OCI-M2 (cell line): ENCODE measurements around the gene ISLR.

Experiments used
- DNase-seq: peaks from one replicate; lab custom pipeline; 2025; ENCODE audit not compliant: unreplicated experiment; lab: John Stamatoyannopoulos, UW

Gene ISLR

DNA sequence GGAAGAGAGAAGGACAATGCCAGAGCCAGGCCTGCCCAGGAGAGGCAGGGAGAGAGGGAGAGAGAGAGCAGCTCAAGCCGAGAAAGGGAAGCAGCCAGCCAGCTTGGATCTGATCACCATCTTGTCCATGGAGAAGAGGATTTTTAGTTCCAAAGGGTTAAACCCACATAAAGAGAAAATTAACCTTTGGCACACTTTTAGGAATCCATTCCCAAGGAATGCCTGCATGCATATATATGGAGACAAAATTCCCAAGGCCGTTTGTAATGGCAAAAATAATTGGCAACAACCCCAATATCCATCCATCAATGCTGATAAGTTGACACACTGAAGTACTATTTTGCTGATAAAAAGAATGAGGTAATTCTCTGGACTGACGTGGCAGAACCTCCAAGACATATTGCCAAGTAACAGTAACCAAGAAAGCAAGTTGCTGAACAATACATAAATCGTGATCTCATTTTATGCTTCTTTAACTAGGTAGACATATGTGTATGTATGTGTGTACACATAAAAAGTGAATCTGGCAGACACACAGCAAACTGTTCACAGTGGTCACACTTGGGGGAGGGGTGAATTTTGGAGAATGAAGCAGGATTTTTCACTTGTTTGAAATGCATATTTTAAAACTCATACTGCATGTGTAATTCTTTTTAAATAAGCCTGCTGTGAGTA lies 36.6 kb downstream of the ISLR start:
- DNase-seq = no peak

GRCh38 chr15:74210729-74211128 lies 37.2 kb downstream of the ISLR start:
- DNase-seq = no peak

DNA sequence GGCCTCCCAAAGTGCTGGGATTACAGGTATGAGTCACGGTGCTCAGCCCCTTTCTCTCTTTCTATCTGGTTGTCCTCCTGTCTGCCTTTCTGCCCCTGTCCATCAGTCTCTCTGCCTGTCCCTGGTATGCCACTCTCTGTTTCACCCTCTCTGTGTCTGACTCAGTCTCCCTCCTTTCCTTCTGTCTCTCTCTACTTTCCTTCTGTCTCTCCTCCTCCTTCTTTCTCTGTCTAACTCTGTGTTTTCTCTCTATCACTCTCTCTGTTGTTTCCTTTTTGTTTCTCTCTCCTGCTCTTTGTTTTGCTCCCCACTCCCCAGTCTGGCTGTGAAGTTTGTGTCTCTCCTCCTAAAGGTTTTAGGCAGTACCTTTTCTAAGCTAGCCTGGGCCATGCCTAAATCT lies 38.1 kb downstream of the ISLR start:
- no peak for DNase-seq

GRCh38 chr15:74212494-74212893 lies 39.0 kb downstream of the ISLR start:
- DNase-seq = no peak

- DNase-seq = no peak
Observed at GRCh38 chr15:74213858-74214284, 40.4 kb downstream of the ISLR start.

DNA sequence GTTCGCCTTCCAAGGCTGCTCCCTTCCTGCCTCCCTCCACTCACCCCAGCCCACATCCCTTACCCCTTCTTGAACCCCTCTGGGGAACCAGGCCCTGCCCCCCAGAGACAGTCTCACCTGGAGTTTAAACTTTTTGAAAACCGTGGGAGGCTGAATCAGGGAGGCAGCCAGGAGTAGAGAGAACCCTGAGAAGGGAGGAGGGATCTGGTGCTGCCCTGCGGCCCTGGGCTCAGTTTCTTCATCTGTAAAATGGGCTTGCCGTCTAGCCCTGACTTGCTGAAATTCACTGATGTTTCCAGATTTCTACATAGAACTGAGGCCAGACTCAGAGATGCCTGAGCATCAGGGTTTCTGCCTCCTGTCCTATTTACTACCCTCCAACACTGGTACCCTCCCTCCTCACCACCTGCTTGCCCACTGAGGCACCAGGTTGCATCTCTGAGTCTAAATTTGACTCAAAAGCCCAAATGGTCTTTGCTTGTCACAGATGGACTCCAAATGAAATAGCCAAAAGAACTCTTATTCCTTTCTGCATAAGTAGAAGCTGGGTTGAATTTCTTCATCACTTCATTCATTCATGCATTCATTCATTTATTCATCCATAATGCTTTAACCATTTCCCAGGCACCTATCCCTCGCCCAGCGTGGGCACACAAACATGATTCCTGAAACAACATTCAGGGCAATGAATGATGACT lies 41.0 kb downstream of the ISLR start:
- DNase-seq = no peak

DNA sequence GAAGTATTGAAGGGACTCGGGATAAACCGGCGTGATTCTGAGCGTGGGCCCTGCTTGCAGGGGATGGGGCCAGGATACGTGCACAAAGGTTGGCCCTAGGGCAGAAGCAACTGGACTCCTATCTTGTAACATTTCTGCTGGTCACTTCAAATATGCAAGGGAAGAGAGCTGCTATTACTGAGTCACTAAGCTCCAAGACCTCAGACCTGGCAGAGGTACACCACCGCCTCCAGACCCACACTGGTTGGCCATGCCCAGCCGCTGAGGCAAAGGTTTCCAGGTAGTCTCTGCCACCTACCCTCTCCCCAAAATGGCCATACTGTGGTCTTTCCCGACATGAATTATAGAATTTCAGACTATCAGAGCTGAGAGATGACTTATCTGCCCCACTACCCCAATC lies 42.4 kb downstream of the ISLR start:
- DNase-seq = no peak

- DNase-seq = no peak
Observed at GRCh38 chr15:74216949-74217348, 43.4 kb downstream of the ISLR start.

DNA sequence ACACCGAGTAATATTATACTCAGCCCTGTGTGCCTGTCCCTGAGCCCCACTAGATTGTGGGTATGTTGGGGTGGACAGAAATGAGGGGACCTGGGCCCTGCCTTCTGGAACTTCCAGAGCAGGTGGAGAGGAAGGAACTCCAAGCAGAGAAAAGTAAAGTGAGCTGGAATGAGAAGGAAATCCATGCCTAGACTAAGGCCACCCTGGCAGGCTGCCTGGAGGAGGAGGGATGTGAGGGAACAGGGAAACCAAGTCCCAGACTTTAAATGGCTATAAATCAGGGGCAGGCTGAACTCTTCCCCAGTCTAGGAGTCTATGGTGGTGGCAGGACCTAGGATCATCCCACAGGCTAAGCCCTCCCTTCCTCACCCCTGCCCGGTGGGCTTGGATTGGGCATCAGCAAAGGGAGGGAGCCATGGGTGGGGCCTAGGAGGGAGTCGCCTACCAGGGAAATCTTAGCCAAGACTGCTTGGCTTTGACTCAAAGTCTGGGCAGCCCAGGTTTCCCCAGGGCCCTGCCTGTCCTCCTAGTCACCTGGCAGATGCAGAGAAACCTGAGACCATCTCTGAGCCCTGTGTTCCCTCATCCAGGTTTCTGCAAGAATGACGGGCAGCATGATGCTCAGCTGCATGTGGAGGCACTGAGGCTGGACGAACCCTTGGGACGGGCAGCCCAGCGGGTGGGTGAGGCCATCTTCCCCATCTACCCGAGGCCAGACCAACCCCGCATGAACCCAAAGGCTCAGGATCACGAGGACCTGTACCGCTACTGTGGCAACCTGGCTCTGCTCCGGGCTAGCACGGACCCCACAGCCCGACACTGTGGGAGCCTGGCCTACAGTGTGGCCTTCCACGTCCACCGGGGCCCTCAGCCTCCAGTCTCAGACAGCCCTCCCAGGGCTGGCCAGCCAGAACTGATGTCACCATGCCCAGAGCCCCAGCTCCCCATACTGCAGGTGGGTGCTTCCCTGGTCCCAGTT lies 44.7 kb downstream of the ISLR start:
- DNase-seq = no peak

DNA sequence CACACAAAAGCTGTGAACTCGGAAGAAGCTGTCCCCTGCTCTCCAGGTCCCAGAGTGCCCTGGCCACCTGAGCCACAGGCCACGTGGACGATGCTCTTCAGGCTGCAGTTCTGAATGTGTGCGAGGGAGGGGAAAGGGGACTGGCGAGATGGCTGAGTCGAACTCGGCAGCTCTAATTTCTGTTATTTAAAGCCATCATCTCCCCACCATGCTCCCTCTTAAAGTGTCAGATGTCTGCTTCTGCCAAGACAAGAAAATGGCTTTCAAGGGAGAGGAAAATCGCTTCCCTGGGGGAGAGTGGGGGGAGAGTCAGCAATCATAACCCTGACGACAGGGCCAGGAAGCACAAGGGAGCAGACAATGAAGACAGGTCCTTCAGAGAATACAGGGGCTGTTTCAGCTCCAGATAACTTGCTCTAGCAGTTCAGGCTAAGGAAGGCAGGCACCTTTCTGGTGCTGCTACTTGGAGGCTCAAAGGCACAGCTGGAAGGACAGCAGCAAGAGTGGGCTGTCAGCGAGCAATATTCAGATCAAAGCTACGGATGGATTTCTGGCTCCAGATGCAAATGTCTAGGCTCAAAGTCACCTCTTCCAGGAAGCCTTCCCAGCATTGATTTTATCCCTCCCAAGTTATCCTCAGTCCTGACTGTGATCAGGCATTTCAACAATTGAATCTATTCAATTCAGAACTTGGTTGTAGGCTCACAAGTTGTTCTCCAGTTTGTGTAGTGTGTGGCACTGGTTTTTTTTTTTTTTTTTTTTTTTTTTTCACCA lies 47.2 kb downstream of the ISLR start:
- DNase-seq = no peak

- DNase-seq = no peak
Observed at GRCh38 chr15:74221399-74222239, 48.1 kb downstream of the ISLR start.

DNA sequence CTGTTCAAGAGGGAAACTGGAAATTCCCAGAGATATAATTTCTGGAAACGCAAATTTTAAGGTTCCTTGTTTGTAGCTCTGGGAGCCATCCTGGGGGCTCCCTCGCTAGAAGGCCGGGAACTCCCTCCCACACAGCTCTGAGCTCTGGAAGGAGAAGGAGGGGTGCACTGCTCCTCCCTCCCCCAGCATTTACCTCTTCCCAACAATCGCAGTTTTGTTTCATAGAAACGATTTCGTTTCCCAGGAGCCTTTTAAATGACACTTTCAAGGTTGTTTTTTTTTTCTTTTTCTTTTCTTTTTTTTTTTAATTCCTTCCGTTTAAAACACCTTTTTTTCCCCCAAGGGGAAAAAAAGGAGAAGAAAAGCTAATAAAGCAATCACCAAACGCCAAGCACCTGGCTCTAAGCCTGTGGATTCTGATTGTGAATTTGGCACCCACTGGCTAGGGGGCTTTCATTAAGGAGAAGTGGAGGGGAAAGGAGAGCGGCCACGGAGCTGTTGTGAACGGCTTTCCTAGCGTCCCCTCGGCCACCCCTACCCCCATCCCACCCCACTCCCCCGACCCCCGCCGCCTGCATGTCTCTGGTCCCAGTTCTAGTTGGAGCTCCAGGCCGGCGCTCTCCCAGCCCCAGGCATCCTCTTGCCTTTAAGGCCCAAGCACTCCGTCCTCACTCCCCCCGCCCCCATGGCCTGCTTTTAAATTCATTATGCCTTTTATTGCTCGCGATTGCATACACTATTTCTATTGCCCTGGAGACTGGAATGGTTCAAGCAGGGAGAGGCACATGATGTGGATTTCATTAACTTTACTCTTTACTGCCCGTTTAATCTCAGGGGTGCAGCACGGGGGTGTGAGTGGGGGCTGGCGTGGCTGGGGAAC lies 49.0 kb downstream of the ISLR start:
- DNase-seq = no peak

GRCh38 chr15:74225928-74226327 lies 52.4 kb downstream of the ISLR start:
- DNase-seq = no peak
